ENCODE data around the gene PLCG2.

Gene PLCG2

DNA sequence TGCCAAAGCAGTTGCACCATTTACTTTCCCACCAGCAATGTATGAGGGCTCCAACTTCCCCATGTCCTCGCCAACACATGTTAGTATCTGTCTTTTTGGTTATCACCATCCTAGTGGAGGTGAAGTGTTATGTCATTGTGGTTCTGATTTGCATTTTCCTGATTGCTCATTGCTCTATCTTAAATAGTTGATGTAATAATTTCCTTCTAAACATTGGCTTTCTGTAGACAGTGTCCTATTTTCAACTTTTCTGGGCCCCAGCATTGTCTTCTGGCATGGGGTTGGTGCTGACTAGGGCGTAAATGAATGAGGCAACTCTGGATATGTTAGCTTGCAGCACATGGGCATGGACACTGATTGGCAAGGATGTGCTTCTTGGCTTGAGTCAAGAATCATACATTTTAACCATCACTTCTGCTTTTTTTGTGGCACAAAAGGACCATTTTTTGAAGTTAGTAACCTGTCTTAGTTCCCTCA lies 25.1 kb downstream of the PLCG2 start:
- Histone ChIP-seq H3K36me3 (ENCODE audit: control insufficient read depth, insufficient read depth, low read length) (no peaks in the 10 kb centered on the region), H3K27ac (ENCODE audit: low read depth, low read length) (no peak overlapping the region), H3K4me1 (ENCODE audit: control insufficient read depth, insufficient read depth, low read length) (no peaks in the 10 kb centered on the region), H3K27me3 (ENCODE audit: control insufficient read depth, insufficient read depth, low read length) (no peaks in the 10 kb centered on the region), H3K9ac (ENCODE audit: low read depth, low read length) (no peak overlapping the region), H3K4me3 (ENCODE audit: low read depth, low read length) (no peak overlapping the region), H3K9me3 (ENCODE audit: control insufficient read depth, insufficient read depth, low read length) (no peaks in the 10 kb centered on the region)

- Histone ChIP-seq H3K4me3 (ENCODE audit: low read depth, low read length) (no peak overlapping the region), H3K9ac (ENCODE audit: low read depth, low read length) (no peak overlapping the region), H3K27ac (ENCODE audit: low read depth, low read length) (no peak overlapping the region), H3K9me3 (ENCODE audit: control insufficient read depth, insufficient read depth, low read length) (no peaks in the 10 kb centered on the region), H3K36me3 (ENCODE audit: control insufficient read depth, insufficient read depth, low read length) (no peaks in the 10 kb centered on the region), H3K4me1 (ENCODE audit: control insufficient read depth, insufficient read depth, low read length) (no peaks in the 10 kb centered on the region), H3K27me3 (ENCODE audit: control insufficient read depth, insufficient read depth, low read length) (no peaks in the 10 kb centered on the region)
Observed at GRCh38 chr16:81806696-81807095, 27.6 kb downstream of the PLCG2 start.

- Histone ChIP-seq H3K9me3 (ENCODE audit: control insufficient read depth, insufficient read depth, low read length) (no peaks in the 10 kb centered on the region), H3K4me3 (ENCODE audit: low read depth, low read length) (no peak overlapping the region), H3K27ac (ENCODE audit: low read depth, low read length) (no peak overlapping the region), H3K9ac (ENCODE audit: low read depth, low read length) (no peak overlapping the region), H3K4me1 (ENCODE audit: control insufficient read depth, insufficient read depth, low read length) (no peaks in the 10 kb centered on the region), H3K36me3 (ENCODE audit: control insufficient read depth, insufficient read depth, low read length) (no peaks in the 10 kb centered on the region), H3K27me3 (ENCODE audit: control insufficient read depth, insufficient read depth, low read length) (no peaks in the 10 kb centered on the region)
Observed at GRCh38 chr16:81807767-81808358, 28.8 kb downstream of the PLCG2 start.

DNA sequence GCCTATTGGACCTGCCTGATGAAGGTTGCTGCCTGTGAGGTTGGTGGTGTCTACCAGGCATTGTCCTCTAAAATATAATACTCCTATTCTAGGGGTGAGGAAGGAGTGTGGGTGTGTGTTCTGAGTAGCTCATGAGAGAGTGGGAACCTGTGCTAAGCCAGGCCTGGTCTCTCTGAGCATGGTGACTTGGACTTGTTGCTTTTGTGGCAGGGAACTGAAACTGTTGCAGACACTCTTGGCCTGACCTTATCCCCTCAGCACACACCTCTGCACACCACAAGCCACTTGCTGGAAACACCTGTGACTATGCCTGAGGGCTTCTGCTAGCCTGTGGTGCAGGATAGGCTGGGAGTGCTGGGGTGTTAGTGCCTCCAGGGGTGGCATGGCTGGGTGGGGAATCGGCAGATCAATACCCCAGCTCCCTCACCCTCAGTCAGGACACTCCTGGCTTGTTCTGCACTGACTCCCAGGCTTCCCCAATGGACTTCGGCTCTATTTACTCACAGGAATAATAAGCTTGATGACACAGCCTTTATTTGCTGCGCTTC lies 29.9 kb downstream of the PLCG2 start:
- Histone ChIP-seq H3K9me3 (ENCODE audit: control insufficient read depth, insufficient read depth, low read length) (no peaks in the 10 kb centered on the region), H3K27me3 (ENCODE audit: control insufficient read depth, insufficient read depth, low read length) (no peaks in the 10 kb centered on the region), H3K4me1 (ENCODE audit: control insufficient read depth, insufficient read depth, low read length) (no peaks in the 10 kb centered on the region), H3K9ac (ENCODE audit: low read depth, low read length) (no peak overlapping the region), H3K27ac (ENCODE audit: low read depth, low read length) (no peak overlapping the region), H3K4me3 (ENCODE audit: low read depth, low read length) (no peak overlapping the region), H3K36me3 (ENCODE audit: control insufficient read depth, insufficient read depth, low read length) (no peaks in the 10 kb centered on the region)

GRCh38 chr16:81809567-81809966 lies 30.5 kb downstream of the PLCG2 start:
- Histone ChIP-seq H3K4me1 (ENCODE audit: control insufficient read depth, insufficient read depth, low read length) (no peaks in the 10 kb centered on the region), H3K4me3 (ENCODE audit: low read depth, low read length) (no peak overlapping the region), H3K9ac (ENCODE audit: low read depth, low read length) (no peak overlapping the region)

DNA sequence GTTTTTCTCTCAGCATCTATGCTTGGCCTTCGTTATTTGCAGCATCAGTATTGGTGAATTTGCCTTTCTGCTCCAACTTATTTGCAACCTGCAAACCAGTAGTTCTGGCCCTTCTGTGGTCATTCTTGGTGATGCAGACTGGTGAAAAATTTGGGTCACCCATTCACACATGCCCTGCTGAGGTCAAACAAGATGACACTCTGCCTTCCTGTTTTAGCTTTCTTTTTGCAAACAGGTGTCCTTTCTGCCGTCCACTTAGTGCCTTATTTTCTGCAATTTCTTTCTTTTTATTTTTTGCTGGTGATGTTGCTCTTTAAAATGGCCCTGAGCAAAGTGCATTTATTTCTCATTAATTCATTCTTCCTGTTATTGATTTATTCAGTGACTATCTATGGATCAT lies 31.3 kb downstream of the PLCG2 start:
- H3K4me1 ChIP-seq (ENCODE audit: control insufficient read depth, insufficient read depth, low read length) = peaks cover 8% of the 10 kb centered on the region
- no peak overlapping the region for H3K9ac ChIP-seq (ENCODE audit: low read depth, low read length)
- no peaks in the 10 kb centered on the region for H3K27me3 ChIP-seq (ENCODE audit: control insufficient read depth, insufficient read depth, low read length)
- H3K4me3 ChIP-seq (ENCODE audit: low read depth, low read length) = no peak overlapping the region
- no peaks in the 10 kb centered on the region for H3K36me3 ChIP-seq (ENCODE audit: control insufficient read depth, insufficient read depth, low read length)
- no peak overlapping the region for H3K27ac ChIP-seq (ENCODE audit: low read depth, low read length)
- no peaks in the 10 kb centered on the region for H3K9me3 ChIP-seq (ENCODE audit: control insufficient read depth, insufficient read depth, low read length)

More at GRCh38 chr16:81809567-81809966, 30.5 kb downstream of the PLCG2 start:
- Histone ChIP-seq H3K27me3 (ENCODE audit: control insufficient read depth, insufficient read depth, low read length) (no peaks in the 10 kb centered on the region), H3K27ac (ENCODE audit: low read depth, low read length) (no peak overlapping the region), H3K9me3 (ENCODE audit: control insufficient read depth, insufficient read depth, low read length) (no peaks in the 10 kb centered on the region), H3K36me3 (ENCODE audit: control insufficient read depth, insufficient read depth, low read length) (no peaks in the 10 kb centered on the region)

- Histone ChIP-seq H3K4me1 (ENCODE audit: control insufficient read depth, insufficient read depth, low read length) (peaks cover 11% of the 10 kb centered on the region), H3K9me3 (ENCODE audit: control insufficient read depth, insufficient read depth, low read length) (no peaks in the 10 kb centered on the region), H3K27me3 (ENCODE audit: control insufficient read depth, insufficient read depth, low read length) (no peaks in the 10 kb centered on the region), H3K36me3 (ENCODE audit: control insufficient read depth, insufficient read depth, low read length) (no peaks in the 10 kb centered on the region), H3K4me3 (ENCODE audit: low read depth, low read length) (no peak overlapping the region), H3K9ac (ENCODE audit: low read depth, low read length) (no peak overlapping the region), H3K27ac (ENCODE audit: low read depth, low read length) (no peak overlapping the region)
Observed at GRCh38 chr16:81810894-81811538, 31.9 kb downstream of the PLCG2 start.

- Histone ChIP-seq H3K27me3 (ENCODE audit: control insufficient read depth, insufficient read depth, low read length) (no peaks in the 10 kb centered on the region), H3K4me3 (ENCODE audit: low read depth, low read length) (no peak overlapping the region), H3K36me3 (ENCODE audit: control insufficient read depth, insufficient read depth, low read length) (no peaks in the 10 kb centered on the region), H3K9me3 (ENCODE audit: control insufficient read depth, insufficient read depth, low read length) (no peaks in the 10 kb centered on the region), H3K4me1 (ENCODE audit: control insufficient read depth, insufficient read depth, low read length) (peaks cover 11% of the 10 kb centered on the region), H3K27ac (ENCODE audit: low read depth, low read length) (no peak overlapping the region), H3K9ac (ENCODE audit: low read depth, low read length) (no peak overlapping the region)
Observed at GRCh38 chr16:81813648-81814047, 34.6 kb downstream of the PLCG2 start.

GRCh38 chr16:81814751-81815428 lies 35.8 kb downstream of the PLCG2 start:
- H3K27ac ChIP-seq (ENCODE audit: low read depth, low read length) = peak overlapping the region; percentile 56
- no peaks in the 10 kb centered on the region for H3K27me3 ChIP-seq (ENCODE audit: control insufficient read depth, insufficient read depth, low read length)
- no peak overlapping the region for H3K9ac ChIP-seq (ENCODE audit: low read depth, low read length)
- no peaks in the 10 kb centered on the region for H3K36me3 ChIP-seq (ENCODE audit: control insufficient read depth, insufficient read depth, low read length)
- peaks cover 11% of the 10 kb centered on the region for H3K4me1 ChIP-seq (ENCODE audit: control insufficient read depth, insufficient read depth, low read length)
- no peak overlapping the region for H3K4me3 ChIP-seq (ENCODE audit: low read depth, low read length)
- no peaks in the 10 kb centered on the region for H3K9me3 ChIP-seq (ENCODE audit: control insufficient read depth, insufficient read depth, low read length)

DNA sequence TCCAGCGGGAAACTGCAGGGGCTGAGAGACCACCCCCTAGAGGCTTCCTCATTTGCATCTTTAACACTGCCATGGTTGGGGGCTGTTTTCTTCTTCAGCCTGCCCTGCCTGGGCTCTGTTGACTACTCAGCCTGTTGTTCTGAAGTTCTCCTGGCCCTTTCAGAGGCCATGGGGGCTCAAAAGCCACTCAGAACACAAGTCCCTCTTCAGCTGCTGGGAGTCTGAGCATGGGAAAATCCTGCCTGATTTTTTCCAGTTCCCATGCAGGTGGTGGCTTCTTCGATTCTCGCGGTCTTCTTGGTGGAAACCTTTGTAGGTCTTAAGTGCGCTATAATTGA lies 36.3 kb downstream of the PLCG2 start:
- Histone ChIP-seq H3K36me3 (ENCODE audit: control insufficient read depth, insufficient read depth, low read length) (no peaks in the 10 kb centered on the region), H3K27ac (ENCODE audit: low read depth, low read length) (peak overlapping the region; percentile 56), H3K9ac (ENCODE audit: low read depth, low read length) (no peak overlapping the region), H3K4me1 (ENCODE audit: control insufficient read depth, insufficient read depth, low read length) (peaks cover 11% of the 10 kb centered on the region), H3K9me3 (ENCODE audit: control insufficient read depth, insufficient read depth, low read length) (no peaks in the 10 kb centered on the region), H3K4me3 (ENCODE audit: low read depth, low read length) (no peak overlapping the region), H3K27me3 (ENCODE audit: control insufficient read depth, insufficient read depth, low read length) (no peaks in the 10 kb centered on the region)

GRCh38 chr16:81816351-81816750 lies 37.3 kb downstream of the PLCG2 start:
- Histone ChIP-seq H3K27ac (ENCODE audit: low read depth, low read length) (no peak overlapping the region), H3K27me3 (ENCODE audit: control insufficient read depth, insufficient read depth, low read length) (no peaks in the 10 kb centered on the region), H3K9me3 (ENCODE audit: control insufficient read depth, insufficient read depth, low read length) (no peaks in the 10 kb centered on the region), H3K4me3 (ENCODE audit: low read depth, low read length) (no peak overlapping the region), H3K9ac (ENCODE audit: low read depth, low read length) (no peak overlapping the region), H3K4me1 (ENCODE audit: control insufficient read depth, insufficient read depth, low read length) (peaks cover 13% of the 10 kb centered on the region), H3K36me3 (ENCODE audit: control insufficient read depth, insufficient read depth, low read length) (no peaks in the 10 kb centered on the region)

Data from HUES48 (cell line).